Kidney (tissue), 14 donors: ENCODE data around the gene MEGF11. TPM values are rescaled to one million over a fixed set of nuclear protein-coding genes. Genes with fewer than 3 reads are reported as not detected.

Experiments used
- DNase-seq, 5 donors: peaks; one replicate each; pipeline ENCODE4 v3.0.0-alpha.2; 2013 to 2020
- FAIRE-seq: peaks from 2 replicates; lab custom pipeline; 2012; peaks lifted over from hg19 to GRCh38; lab: Jason Lieb, UNC
- H3K27ac ChIP-seq, 2 donors: one replicate each; pipeline ENCODE4 v1.7.0; 2013; ENCODE audit warnings: low read depth in 2 of 2, low read length in 2 of 2, inconsistent platforms in 1 of 2
- H3K27me3 ChIP-seq: one replicate; pipeline ENCODE4 v1.7.1; 2013; ENCODE audit warnings: low read length, inconsistent platforms; ENCODE audit not compliant: control insufficient read depth, insufficient read depth
- H3K36me3 ChIP-seq, 3 donors: one replicate each; pipeline versions ENCODE4 v1.7.0 to v1.7.1; 2013; ENCODE audit warnings: low read length in 3 of 3, control low read depth in 1 of 3, inconsistent platforms in 1 of 3; ENCODE audit not compliant: insufficient read depth in 3 of 3, control insufficient read depth in 2 of 3
- H3K4me1 ChIP-seq, 3 donors: one replicate each; pipeline versions ENCODE4 v1.7.0 to v1.7.1; 2013; ENCODE audit warnings: low read length in 3 of 3, inconsistent platforms in 1 of 3, low read depth in 1 of 3; ENCODE audit not compliant: control insufficient read depth in 2 of 3, insufficient read depth in 2 of 3
- H3K4me3 ChIP-seq, 3 donors: one replicate each; pipeline versions ENCODE4 v1.7.0 to v1.8.1; 2013; ENCODE audit warnings: low read length in 3 of 3, control low read depth in 1 of 3, inconsistent platforms in 1 of 3
- H3K9ac ChIP-seq, 3 donors: one replicate each; pipeline versions ENCODE4 v1.7.0 to v1.7.1; 2013; ENCODE audit warnings: low read length in 3 of 3, control low read depth in 1 of 3, inconsistent platforms in 1 of 3
- H3K9me3 ChIP-seq, 3 donors: one replicate each; pipeline versions ENCODE4 v1.7.0 to v1.7.1; 2013; ENCODE audit warnings: low read length in 3 of 3, control low read depth in 1 of 3, inconsistent platforms in 1 of 3; ENCODE audit not compliant: control insufficient read depth in 2 of 3, insufficient read depth in 1 of 3
- CTCF ChIP-seq: IDR thresholded peaks from 3 replicates; pipeline ENCODE4 v1.5.1; 2012; ENCODE audit warnings: mild to moderate bottlenecking, moderate library complexity, borderline replicate concordance; ENCODE audit not compliant: insufficient read depth; ENCODE audit errors: extremely low read depth
- intact Hi-C: fragments of 100-400 bp; cut with DNase I; formaldehyde crosslinking; loops from one replicate; pipeline ENCODE4 v1.11.1; 2022
- polyA plus RNA-seq: library from polyadenylated mRNA; stranded (reverse); fragments of 350-450 nt; fragmentation: Illumina TruSeq; extraction: RNeasy Lipid Tissue Mini Kit (QIAGEN cat#74804); gene quantifications from one replicate; pipeline ENCODE4 v1.2.3, GENCODE V29; 2014; ENCODE audit warnings: low read depth, low replicate concordance; ENCODE audit not compliant: insufficient read depth
- total RNA-seq: library from RNA; stranded (reverse); fragmentation: NEBNext Ultra II Directional; extraction: Animal tissue kit (Norgen Biotek cat#: 25700); gene quantifications from one replicate; pipeline ENCODE4 v1.2.1, GENCODE V29; 2021
- donor health status: control.
- donor health status: control.
- donor health status: control.
- donor health status: control.
- donor health status: control.
- donor health status: DM: yes; HTN: yes; CAD: no.
- donor health status: Normal renal cell carcinoma (clear cell type).

Gene MEGF11
- total and polyA plus RNA-seq, 2 donors from 2014 or later: 10.4 to 41.8 TPM

GRCh38 chr15:65981837-65982626 lies 271.5 kb downstream of the MEGF11 start:
- H3K36me3 ChIP-seq: no peaks in the 10 kb centered on the region
- no peaks in the 10 kb centered on the region for H3K9me3 ChIP-seq
- TF ChIP-seq CTCF: no peak
- H3K27ac ChIP-seq: no peak overlapping the region
- intact Hi-C loops: no loop called here
- no peak overlapping the region for H3K4me3 ChIP-seq
- H3K4me1 ChIP-seq: peaks cover 0 to 3% (median 0%) of the 10 kb centered on the region in 3 donors
- H3K9ac ChIP-seq: no peak overlapping the region
- FAIRE-seq (no peak), DNase-seq (peak; percentile 58 to 86 (median 70))
- H3K27me3 ChIP-seq: peaks cover 5% of the 10 kb centered on the region

DNA sequence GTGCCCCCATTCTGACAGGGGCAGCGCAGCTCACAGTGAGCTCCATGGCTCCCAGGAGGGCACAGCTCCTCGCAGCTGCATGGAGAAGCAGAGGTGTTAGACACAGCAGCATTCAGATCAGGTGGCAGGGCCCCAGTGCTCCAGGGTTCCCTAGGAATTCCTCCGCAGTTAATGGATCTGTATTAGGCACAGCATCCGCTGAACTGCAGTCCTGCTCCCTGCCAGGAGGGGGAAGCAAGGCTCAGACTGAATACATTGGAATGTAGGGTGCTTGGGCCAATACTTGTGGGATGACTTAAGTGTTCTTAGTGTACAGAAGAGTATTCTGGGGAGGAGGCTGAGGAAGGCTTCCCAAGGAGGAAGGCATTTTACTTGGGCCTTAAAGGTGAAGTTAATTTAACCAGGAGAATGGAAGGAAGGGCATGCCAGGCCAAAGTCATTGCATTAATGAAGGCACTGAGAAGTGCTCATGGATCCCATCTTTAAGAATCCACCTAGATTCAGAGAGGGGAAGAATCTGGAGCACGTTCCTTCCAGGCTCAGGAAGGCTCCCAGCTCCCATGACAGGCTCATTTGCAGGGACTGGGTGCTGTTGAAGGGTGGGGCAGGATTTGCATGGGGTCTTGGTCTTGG lies 272.6 kb downstream of the MEGF11 start:
- no peak for FAIRE-seq

DNA sequence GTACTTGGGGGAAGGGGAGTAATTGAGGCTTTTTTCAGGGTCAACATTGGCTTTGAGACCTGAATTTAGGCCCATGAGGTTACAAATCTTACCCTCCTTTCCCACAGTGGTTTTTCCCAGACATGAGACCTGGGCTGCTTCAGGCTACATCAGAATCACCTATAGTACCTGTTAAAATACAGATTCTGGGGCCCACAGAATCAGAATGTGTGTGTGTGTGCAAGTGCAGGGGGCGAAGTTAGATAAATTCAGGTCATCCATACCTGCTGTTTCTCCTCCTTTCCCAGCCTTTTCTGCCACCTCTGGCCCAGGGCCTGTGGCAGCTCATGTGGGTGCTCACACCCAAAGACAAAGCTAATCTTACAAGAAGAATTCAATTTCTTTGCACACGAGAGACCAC lies 273.7 kb downstream of the MEGF11 start:
- H3K9me3 ChIP-seq: no peaks in the 10 kb centered on the region
- H3K27me3 ChIP-seq: peaks cover 5% of the 10 kb centered on the region
- intact Hi-C loops: no loop called here
- no peak for DNase-seq
- no peak for FAIRE-seq
- H3K9ac ChIP-seq: no peak overlapping the region
- H3K4me1 ChIP-seq: peaks cover 0 to 3% (median 0%) of the 10 kb centered on the region in 3 donors
- H3K4me3 ChIP-seq: no peak overlapping the region
- H3K36me3 ChIP-seq: no peaks in the 10 kb centered on the region
- TF ChIP-seq CTCF: no peak
- no peak overlapping the region for H3K27ac ChIP-seq

More for the DNA sequence above, 272.6 kb downstream of the MEGF11 start:
- DNase-seq: peak in 3 of 5 donors; percentile 48 to 61 (median 59)
- TF ChIP-seq CTCF: peak; percentile 62
- Histone ChIP-seq H3K4me3 (no peak overlapping the region), H3K27ac (no peak overlapping the region), H3K4me1 (peaks cover 0 to 3% (median 0%) of the 10 kb centered on the region in 3 donors), H3K9ac (no peak overlapping the region), H3K9me3 (no peaks in the 10 kb centered on the region), H3K27me3 (peaks cover 5% of the 10 kb centered on the region), H3K36me3 (no peaks in the 10 kb centered on the region)
- intact Hi-C loops: no loop called here
